Measurements from ENCODE around the gene MAFG. TPM values are rescaled to one million over a fixed set of nuclear protein-coding genes. Genes with fewer than 3 reads are reported as not detected.

The MAFG gene
- polyA plus RNA-seq, 1 donor: 21.1 TPM

DNA sequence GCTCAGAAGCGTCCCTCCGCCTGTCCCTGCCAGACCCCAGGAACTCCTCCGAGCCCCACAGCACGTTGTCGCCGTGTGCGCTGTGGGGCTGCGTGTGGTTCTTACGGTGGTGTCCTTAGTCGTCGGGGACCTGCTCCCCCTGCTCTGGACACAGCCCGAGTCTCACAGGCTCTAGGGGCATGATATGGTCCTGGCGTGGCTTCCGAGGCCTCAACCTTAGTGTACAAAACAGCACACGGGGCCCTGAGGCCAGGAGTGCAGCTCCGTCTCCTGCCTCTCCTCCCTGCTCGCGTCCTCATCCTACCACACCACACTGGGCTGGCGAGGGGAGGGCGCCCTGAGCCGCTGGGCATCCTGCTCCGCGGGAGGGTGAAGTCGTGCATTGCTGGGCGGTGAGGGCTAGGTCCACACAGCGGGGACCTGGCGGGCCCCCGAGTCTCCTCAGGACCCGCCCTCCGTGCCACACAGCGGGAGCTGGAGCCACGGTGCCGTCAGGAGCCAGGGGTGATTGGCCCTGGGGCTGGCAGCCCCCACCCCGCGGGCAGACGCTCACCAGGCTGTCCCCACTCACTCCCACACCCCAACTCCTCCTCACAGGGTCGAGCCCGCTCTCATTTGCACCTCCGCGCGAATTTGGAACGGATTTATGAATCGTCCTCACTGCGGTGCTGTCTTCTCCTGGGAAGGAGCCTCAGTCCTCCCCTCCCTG is 1.2 kb upstream of the MAFG start:
- peaks cover 2% of the 10 kb centered on the region for H3K36me3 ChIP-seq (ENCODE audit: control insufficient read depth, insufficient read depth, low read length)
- no peaks in the 10 kb centered on the region for H3K9me3 ChIP-seq (ENCODE audit: control insufficient read depth, low read depth, low read length)
- H3K27ac ChIP-seq (ENCODE audit: low read length): no peak overlapping the region
- H3K4me3 ChIP-seq (ENCODE audit: low read length): peak overlapping the region; percentile 49
- peaks cover 12% of the 10 kb centered on the region for H3K27me3 ChIP-seq (ENCODE audit: control insufficient read depth, insufficient read depth, low read length)
- no CpG with 5 or more reads among the region's 44 CpGs for WGBS (ENCODE audit: insufficient coverage, low lambda C conversion rate)
- peak in 1 of 2 donors; percentile 54 for DNase-seq
- H3K4me1 ChIP-seq (ENCODE audit: control insufficient read depth, insufficient read depth, low read length): peaks cover 35% of the 10 kb centered on the region

DNA sequence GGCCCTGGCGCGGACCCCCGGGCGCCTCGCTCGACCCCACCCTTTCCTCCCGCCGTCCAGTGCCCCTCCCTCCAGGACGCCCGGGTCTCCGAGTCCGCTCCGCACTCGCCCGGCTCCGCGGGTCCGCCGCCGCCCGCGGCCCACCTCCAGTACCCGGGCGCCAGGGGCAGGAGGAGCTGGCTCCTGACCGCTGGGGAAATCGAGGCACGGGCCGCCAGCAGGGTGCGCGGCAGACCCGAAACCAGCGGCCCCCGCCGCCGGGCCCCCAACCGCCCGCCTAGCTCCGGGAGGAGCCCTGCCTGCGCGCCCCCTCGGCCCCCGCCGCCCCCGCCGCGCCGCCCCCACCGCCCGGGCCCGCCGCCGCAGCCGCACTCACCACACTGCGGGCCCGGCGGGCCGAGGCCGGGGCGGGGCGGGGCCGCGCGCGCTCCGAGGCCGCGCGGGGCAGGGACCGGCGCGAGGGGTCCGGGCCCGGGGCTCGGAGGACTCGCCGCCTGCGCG is 333 bp downstream of the MAFG start:
- peaks cover 12% of the 10 kb centered on the region for H3K27me3 ChIP-seq (ENCODE audit: control insufficient read depth, insufficient read depth, low read length)
- WGBS (ENCODE audit: insufficient coverage, low lambda C conversion rate): no CpG with 5 or more reads among the region's 78 CpGs
- H3K36me3 ChIP-seq (ENCODE audit: control insufficient read depth, insufficient read depth, low read length): peaks cover 2% of the 10 kb centered on the region
- H3K4me3 ChIP-seq (ENCODE audit: low read length): peak overlapping the region; percentile 93
- H3K4me1 ChIP-seq (ENCODE audit: control insufficient read depth, insufficient read depth, low read length): peaks cover 44% of the 10 kb centered on the region
- H3K9me3 ChIP-seq (ENCODE audit: control insufficient read depth, low read depth, low read length): peaks cover 1% of the 10 kb centered on the region
- DNase-seq: peak in 1 of 2 donors; percentile 39
- peak overlapping the region; percentile 99 for H3K27ac ChIP-seq (ENCODE audit: low read length)

DNA sequence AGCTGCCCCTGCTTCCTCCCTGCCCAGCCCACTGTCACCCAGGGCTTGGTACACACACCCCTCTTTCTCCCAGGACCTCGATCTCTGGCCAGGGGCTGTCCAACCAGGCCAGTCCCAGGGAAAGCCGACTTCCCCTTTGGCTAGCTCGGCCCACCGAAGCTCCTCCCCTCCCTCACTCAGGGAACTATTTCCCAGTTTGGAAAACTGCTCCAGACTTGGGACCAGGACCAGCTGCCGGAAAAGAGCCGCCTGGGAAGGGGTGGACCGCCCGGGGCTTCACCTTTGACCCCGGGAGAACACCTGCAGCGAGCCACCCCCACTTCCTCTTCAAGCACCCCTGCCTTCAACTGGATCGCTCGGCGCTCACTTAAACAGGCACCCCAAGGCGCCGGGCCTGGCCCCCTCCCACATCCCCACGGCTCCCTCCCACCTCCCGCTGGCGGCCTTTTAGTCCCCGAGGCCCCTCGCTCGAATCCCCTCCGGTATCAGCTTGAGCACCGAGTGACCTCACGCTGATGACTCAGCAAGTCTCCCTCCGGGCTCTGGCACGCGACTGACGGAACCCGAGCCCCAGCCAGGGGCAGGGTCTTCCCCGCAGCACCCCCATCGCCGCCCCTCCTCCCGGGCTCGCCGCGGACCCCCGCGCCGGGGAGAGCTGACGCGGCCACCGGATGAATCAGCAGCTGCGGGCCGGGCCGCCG is 934 bp downstream of the MAFG start:
- no CpG with 5 or more reads among the region's 46 CpGs for WGBS (ENCODE audit: insufficient coverage, low lambda C conversion rate)
- peaks cover 44% of the 10 kb centered on the region for H3K4me1 ChIP-seq (ENCODE audit: control insufficient read depth, insufficient read depth, low read length)
- H3K36me3 ChIP-seq (ENCODE audit: control insufficient read depth, insufficient read depth, low read length): peaks cover 7% of the 10 kb centered on the region
- peaks cover 12% of the 10 kb centered on the region for H3K27me3 ChIP-seq (ENCODE audit: control insufficient read depth, insufficient read depth, low read length)
- H3K27ac ChIP-seq (ENCODE audit: low read length): peak overlapping the region; percentile 99
- peak overlapping the region; percentile 93 for H3K4me3 ChIP-seq (ENCODE audit: low read length)
- H3K9me3 ChIP-seq (ENCODE audit: control insufficient read depth, low read depth, low read length): peaks cover 6% of the 10 kb centered on the region
- DNase-seq: peak; percentile 81 to 88

DNA sequence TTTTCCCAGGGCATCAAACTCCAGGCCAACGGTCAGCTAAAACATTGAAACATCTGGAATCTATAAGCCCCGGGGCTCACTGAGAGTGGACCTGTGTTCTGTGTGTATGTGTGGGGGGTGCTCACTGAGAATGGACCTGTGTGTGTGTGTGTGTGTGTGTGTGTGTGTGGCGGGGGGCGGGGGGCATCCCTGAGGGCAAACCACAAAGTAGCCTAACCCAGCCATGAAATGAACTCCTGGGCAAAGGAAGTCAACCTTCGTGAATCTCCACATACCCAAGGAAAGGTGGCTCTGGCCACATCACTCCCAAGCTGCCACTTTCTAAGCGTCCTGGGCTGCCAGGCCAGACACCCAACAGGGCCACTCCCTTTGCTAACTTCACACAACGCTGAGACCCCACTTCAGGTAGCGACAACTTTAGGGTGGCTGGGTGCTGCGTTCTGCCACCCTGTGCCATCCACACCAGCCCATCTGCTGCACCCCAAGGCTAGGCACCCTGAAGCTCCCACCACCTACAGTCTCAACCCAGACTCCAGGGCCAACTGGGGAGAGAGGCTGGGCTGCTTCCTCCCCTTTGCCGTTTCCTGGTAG is 1.6 kb downstream of the MAFG start:
- Histone ChIP-seq H3K4me3 (ENCODE audit: low read length) (peak overlapping the region; percentile 93), H3K9me3 (ENCODE audit: control insufficient read depth, low read depth, low read length) (peaks cover 6% of the 10 kb centered on the region), H3K36me3 (ENCODE audit: control insufficient read depth, insufficient read depth, low read length) (peaks cover 12% of the 10 kb centered on the region), H3K27ac (ENCODE audit: low read length) (peak overlapping the region; percentile 99), H3K27me3 (ENCODE audit: control insufficient read depth, insufficient read depth, low read length) (peaks cover 12% of the 10 kb centered on the region), H3K4me1 (ENCODE audit: control insufficient read depth, insufficient read depth, low read length) (peaks cover 44% of the 10 kb centered on the region)
- DNase-seq: no peak
- no CpG with 5 or more reads among the region's 10 CpGs for WGBS (ENCODE audit: insufficient coverage, low lambda C conversion rate)

DNA sequence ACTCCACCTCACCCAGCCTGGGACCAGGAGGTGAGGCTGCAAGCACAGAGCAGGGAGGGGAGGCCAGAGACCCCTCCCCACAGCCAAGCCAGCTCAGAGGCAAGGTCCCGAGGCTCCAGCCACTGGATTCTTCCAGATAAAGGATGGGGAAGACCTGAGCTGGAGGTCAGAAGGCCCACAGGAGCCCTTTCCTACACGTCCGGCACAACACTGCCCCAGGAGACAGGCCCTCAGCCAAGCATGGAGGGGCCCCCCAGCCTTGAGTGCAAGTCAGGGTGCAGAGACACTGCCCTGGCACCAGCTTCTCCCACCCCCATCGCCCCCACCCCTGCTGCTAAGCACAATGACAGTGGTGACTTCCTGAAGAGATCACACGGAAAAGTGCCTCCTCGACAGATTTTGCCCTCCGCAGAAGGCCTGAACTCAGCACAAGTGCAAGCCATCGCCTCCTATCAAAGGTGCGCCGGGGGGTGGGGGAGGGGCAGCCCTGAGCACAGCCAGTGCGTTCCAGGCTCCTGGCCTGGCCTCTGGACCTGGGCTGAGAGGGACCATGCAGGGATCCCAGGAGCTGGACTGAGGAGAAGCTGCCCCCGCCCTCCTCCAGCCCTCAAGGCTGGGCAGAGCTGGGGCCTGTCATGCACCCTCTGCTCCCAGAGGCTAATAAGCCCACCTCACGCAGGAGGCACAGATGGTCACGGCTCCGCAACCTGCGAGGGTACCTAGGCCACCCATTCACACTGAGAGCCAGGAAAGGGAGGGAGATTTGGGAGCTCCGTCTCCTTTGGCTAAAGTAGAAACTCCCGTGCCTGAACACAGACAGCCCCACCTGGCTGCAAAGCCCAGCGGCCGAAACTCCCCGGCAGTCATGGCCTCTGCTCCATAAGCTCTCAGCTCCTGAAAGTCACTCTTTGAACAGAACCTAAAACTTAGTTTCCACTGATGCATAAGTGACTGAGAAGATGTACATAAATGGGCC is 2.7 kb downstream of the MAFG start:
- H3K4me3 ChIP-seq (ENCODE audit: low read length): peak overlapping the region; percentile 14
- peaks cover 22% of the 10 kb centered on the region for H3K36me3 ChIP-seq (ENCODE audit: control insufficient read depth, insufficient read depth, low read length)
- H3K9me3 ChIP-seq (ENCODE audit: control insufficient read depth, low read depth, low read length): peaks cover 6% of the 10 kb centered on the region
- H3K27ac ChIP-seq (ENCODE audit: low read length): peak overlapping the region; percentile 83
- peaks cover 12% of the 10 kb centered on the region for H3K27me3 ChIP-seq (ENCODE audit: control insufficient read depth, insufficient read depth, low read length)
- WGBS (ENCODE audit: insufficient coverage, low lambda C conversion rate): no CpG with 5 or more reads among the region's 21 CpGs
- H3K4me1 ChIP-seq (ENCODE audit: control insufficient read depth, insufficient read depth, low read length): peaks cover 44% of the 10 kb centered on the region
- DNase-seq: peak; percentile 83 to 88

DNA sequence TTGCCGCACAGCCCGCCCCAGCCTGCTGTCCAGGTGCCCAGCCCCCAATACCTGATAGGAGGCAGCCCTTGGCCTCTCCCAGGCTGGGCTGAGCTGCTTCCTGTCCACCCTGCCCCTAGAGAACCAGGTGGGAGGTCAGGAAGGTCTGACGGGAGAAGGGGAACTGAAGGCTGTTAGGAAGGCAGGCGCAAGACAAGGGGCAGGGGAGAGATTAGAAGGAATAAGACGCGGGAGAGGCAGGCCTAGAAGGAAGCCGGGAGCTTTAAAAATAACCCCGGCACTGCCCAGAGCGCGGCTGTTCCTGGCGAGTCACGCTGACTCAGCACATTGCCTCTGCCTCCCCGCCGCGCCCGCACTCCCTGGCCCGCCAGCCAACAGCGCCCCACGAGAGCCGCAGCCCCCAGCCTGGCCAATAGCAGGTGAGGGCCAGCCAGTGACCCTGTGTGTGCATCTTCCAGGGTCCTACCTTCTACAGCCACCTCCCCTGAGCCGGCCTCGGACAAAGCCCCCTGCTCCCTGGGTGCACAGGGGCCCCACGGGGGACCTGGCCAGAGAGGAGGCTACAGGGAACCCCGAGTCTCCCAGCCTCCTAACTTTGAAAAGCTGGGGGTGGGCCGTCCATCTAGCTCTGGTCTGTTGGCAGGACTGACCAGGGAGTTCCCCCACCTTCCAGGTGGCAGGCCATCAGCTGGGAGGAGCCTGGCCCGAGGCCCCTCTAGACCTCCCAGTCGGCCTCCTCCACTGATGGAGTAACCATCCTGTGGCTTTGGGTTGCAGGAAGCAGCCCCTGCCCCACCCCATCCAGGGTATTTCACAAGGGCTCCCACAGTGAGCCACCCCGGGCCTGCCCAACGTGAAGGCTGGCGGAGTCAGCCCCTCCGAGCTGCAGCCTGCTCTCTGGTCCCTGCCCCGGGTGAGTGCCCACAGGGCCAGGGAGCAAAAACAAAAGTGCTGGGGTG is 4.0 kb downstream of the MAFG start:
- Histone ChIP-seq H3K4me1 (ENCODE audit: control insufficient read depth, insufficient read depth, low read length) (peaks cover 46% of the 10 kb centered on the region), H3K36me3 (ENCODE audit: control insufficient read depth, insufficient read depth, low read length) (peaks cover 33% of the 10 kb centered on the region), H3K27me3 (ENCODE audit: control insufficient read depth, insufficient read depth, low read length) (peaks cover 5% of the 10 kb centered on the region), H3K9me3 (ENCODE audit: control insufficient read depth, low read depth, low read length) (peaks cover 6% of the 10 kb centered on the region), H3K4me3 (ENCODE audit: low read length) (no peak overlapping the region), H3K27ac (ENCODE audit: low read length) (peak overlapping the region; percentile 83)
- peak; percentile 58 to 71 for DNase-seq
- 10% methylated on average over 2 of the region's 32 CpGs for WGBS (ENCODE audit: insufficient coverage, low lambda C conversion rate)

DNA sequence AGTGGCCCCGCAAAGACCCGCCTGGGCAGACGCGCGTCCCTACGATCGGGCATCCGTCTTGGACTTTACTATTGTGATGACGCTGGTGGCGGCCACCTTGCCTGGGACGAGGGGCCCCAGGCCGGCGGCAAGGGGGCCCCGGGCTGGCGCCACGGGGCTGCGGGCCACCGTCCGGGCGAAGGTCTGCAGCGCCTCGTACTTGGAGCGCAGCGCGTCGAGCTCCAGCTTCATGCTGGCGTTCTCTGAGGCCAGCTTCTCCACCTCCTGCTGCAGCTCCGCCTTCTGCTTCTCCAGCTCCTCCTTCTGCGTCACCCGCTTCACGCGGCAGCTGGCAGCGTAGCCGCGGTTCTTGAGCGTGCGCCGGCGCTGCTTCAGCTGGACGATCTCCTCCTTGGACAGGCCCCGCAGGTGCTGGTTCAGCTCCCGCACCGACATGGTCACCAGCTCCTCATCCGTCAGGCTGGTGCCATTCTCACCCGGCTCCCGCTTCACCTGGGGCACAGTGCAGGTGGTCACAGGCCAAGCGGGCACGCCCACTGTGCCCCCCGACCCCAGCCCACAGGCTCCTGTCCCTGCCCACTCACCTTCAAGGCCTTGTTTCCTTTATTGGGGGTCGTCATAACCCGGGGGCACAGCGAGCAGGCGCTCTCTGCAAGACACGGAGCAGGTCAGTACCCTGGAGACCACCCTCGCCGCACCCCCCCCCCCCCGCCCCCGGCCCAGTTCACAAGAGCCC is 4.8 kb downstream of the MAFG start:
- H3K27ac ChIP-seq (ENCODE audit: low read length): no peak overlapping the region
- peaks cover 33% of the 10 kb centered on the region for H3K36me3 ChIP-seq (ENCODE audit: control insufficient read depth, insufficient read depth, low read length)
- H3K4me3 ChIP-seq (ENCODE audit: low read length): no peak overlapping the region
- peaks cover 45% of the 10 kb centered on the region for H3K4me1 ChIP-seq (ENCODE audit: control insufficient read depth, insufficient read depth, low read length)
- DNase-seq: no peak
- peaks cover 6% of the 10 kb centered on the region for H3K9me3 ChIP-seq (ENCODE audit: control insufficient read depth, low read depth, low read length)
- H3K27me3 ChIP-seq (ENCODE audit: control insufficient read depth, insufficient read depth, low read length): no peaks in the 10 kb centered on the region
- WGBS (ENCODE audit: insufficient coverage, low lambda C conversion rate): no CpG with 5 or more reads among the region's 58 CpGs

DNA sequence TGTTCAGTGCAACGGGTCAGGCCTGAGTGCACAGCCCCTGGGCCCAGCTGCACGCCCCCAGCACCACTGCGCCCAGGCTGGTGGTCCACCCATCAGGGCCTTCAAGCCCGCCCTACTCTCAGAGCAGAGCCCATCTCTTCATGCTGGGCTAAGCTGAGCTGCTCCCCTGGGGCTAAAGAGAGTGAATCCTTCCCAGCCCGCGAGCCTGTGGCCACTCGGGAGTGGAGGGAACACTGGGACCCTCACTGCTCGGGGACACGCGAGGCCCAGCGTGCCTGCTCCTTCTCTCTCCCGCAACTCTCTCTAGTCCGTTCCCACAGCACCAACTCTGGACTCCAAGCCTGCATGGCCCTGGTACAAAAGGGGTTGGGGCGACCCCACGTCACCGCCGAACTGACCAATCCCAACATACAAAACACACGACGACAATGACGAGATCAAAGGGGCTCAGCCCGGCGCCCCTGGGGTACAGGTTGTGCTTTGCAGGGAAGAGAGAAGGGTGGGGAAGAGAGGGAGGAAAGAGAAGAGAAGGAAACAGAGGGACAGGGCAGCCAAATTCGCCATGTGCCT is 5.5 kb downstream of the MAFG start:
- Histone ChIP-seq H3K9me3 (ENCODE audit: control insufficient read depth, low read depth, low read length) (peaks cover 6% of the 10 kb centered on the region), H3K27ac (ENCODE audit: low read length) (no peak overlapping the region), H3K4me3 (ENCODE audit: low read length) (no peak overlapping the region), H3K36me3 (ENCODE audit: control insufficient read depth, insufficient read depth, low read length) (peaks cover 33% of the 10 kb centered on the region), H3K4me1 (ENCODE audit: control insufficient read depth, insufficient read depth, low read length) (peaks cover 46% of the 10 kb centered on the region), H3K27me3 (ENCODE audit: control insufficient read depth, insufficient read depth, low read length) (no peaks in the 10 kb centered on the region)
- no CpG with 5 or more reads among the region's 23 CpGs for WGBS (ENCODE audit: insufficient coverage, low lambda C conversion rate)
- no peak for DNase-seq
